PC-3 (cell line): ENCODE results near the gene PRPF40B. TPM values are rescaled to one million over a fixed set of nuclear protein-coding genes. Genes with fewer than 3 reads are reported as not detected.

ENCODE experiments used
- ATAC-seq: fragments of 200-7000 bp; cut with Tn5 transposase; 2 replicates; pipeline ENCODE4 v1.9.1; 2020; ENCODE audit warnings: mild to moderate bottlenecking, moderate library complexity
- BruUV-seq: library from RNA; stranded (reverse); fragments of 400-500 nt; replicated peaks from 2 replicates; lab custom pipeline; 2021; lab: Mats Ljungman, UMichigan
- CTCF ChIA-PET: fragments of 300-600 bp; sonication (Branson Sonifier 250); formaldehyde crosslinking; loops from one replicate; lab custom pipeline; 2022; ENCODE audit warnings: antibody characterized with exemption; lab: Charles Lee
- POLR2A ChIA-PET: fragments of 300-600 bp; sonication (Branson Sonifier 250); formaldehyde crosslinking; loops from one replicate; lab custom pipeline; 2022; ENCODE audit warnings: antibody characterized with exemption; ENCODE audit not compliant: unreplicated experiment; lab: Charles Lee
- DNase-seq: peaks from one replicate; pipeline ENCODE4 v3.0.0-alpha.2; 2015
- H2AFZ ChIP-seq: fragments of 300-600 bp; sonication (generic); 2 replicates; pipeline ENCODE4 v1.6.0; 2016; ENCODE audit warnings: antibody characterized with exemption, low read length
- H3F3A ChIP-seq: fragments of 300-600 bp; sonication (generic); one replicate; pipeline ENCODE4 v1.6.0; 2017; ENCODE audit warnings: antibody characterized with exemption, low read length, control low read depth, mild to moderate bottlenecking; ENCODE audit not compliant: unreplicated experiment
- H3K27ac ChIP-seq: fragments of 300-600 bp; sonication (generic); 2 replicates; pipeline ENCODE4 v1.5.1; 2016; ENCODE audit warnings: mild to moderate bottlenecking, low read length
- H3K27me3 ChIP-seq: fragments of 300-600 bp; sonication (generic); 2 replicates; pipeline ENCODE4 v1.6.1; 2016; ENCODE audit warnings: low read length, mixed read lengths
- H3K36me3 ChIP-seq: fragments of 300-600 bp; sonication (generic); 2 replicates; pipeline ENCODE4 v1.6.1; 2016; ENCODE audit warnings: low read depth, mixed run types, low read length, mixed read lengths
- H3K4me1 ChIP-seq: fragments of 300-600 bp; sonication (generic); 2 replicates; pipeline ENCODE4 v1.5.1; 2016; ENCODE audit warnings: low read length; ENCODE audit not compliant: insufficient read depth
- H3K4me2 ChIP-seq: fragments of 300-600 bp; sonication (generic); 2 replicates; pipeline ENCODE4 v1.6.0; 2016; ENCODE audit warnings: low read length
- H3K4me3 ChIP-seq: fragments of 300-600 bp; sonication (generic); 2 replicates; pipeline ENCODE4 v1.5.1; 2016; ENCODE audit warnings: mild to moderate bottlenecking, low read length, mixed read lengths
- H3K79me2 ChIP-seq: fragments of 300-600 bp; sonication (generic); 2 replicates; pipeline ENCODE4 v1.6.1; 2017; ENCODE audit warnings: low read length, mixed read lengths
- H3K9ac ChIP-seq: fragments of 300-600 bp; sonication (generic); 2 replicates; pipeline ENCODE4 v1.6.0; 2016; ENCODE audit warnings: mild to moderate bottlenecking, low read length
- H3K9me2 ChIP-seq: fragments of 300-600 bp; sonication (generic); replicated peaks from 2 replicates; pipeline ENCODE4 v1.6.1; 2016; ENCODE audit warnings: mixed run types, low read length, mixed read lengths
- H3K9me3 ChIP-seq: fragments of 300-600 bp; sonication (generic); 2 replicates; pipeline ENCODE4 v1.6.1; 2016; ENCODE audit warnings: low read length, mixed read lengths
- H4K20me1 ChIP-seq: fragments of 300-600 bp; sonication (generic); 2 replicates; pipeline ENCODE4 v1.6.1; 2016; ENCODE audit warnings: low read length, mixed read lengths
- CTCF ChIP-seq: fragments of 300-600 bp; sonication (generic); conservative IDR thresholded peaks from 2 replicates; pipeline ENCODE4 v1.5.1; 2017; ENCODE audit warnings: antibody characterized with exemption, low read depth, mild to moderate bottlenecking, low read length
- EZH2 ChIP-seq: fragments of 300-600 bp; sonication (generic); IDR thresholded peaks from one replicate; pipeline ENCODE4 v1.6.1; 2017; ENCODE audit warnings: antibody characterized with exemption, mild to moderate bottlenecking, low read length; ENCODE audit not compliant: unreplicated experiment
- EZH2phosphoT487 ChIP-seq: fragments of 300-600 bp; sonication (generic); IDR thresholded peaks from 2 replicates; pipeline ENCODE4 v1.6.1; 2018; ENCODE audit warnings: mild to moderate bottlenecking, antibody characterized with exemption, low read length, borderline replicate concordance
- intact Hi-C: fragments of 100-400 bp; cut with micrococcal nuclease; formaldehyde crosslinking; loops from 2 replicates; pipeline ENCODE4 v1.9.0; 2023
- total RNA-seq: library from RNA; depleted of rRNA; stranded (reverse); fragments of >200 nt; gene quantifications from 2 replicates; pipeline ENCODE4 v1.2.3, GENCODE V29; 2014

Gene PRPF40B
- total RNA-seq, 1 experiment from 2014 or later = 17.7 TPM

GRCh38 chr12:49664591-49665239, 41.4 kb downstream of the PRPF40B start:
- ChIA-PET CTCF (no interaction called here), POLR2A (no interaction called here)
- no TSS peak for BruUV-seq
- Histone ChIP-seq H3K79me2 (no peaks in the 10 kb centered on the region), H3K9ac (no peak overlapping the region), H3F3A (no peaks in the 10 kb centered on the region), H3K4me2 (no peak overlapping the region), H2AFZ (no peak overlapping the region), H3K4me1 (peaks cover 7% of the 10 kb centered on the region; the same call in 1 of the 2 replicates), H3K27me3 (no peaks in the 10 kb centered on the region), H3K9me3 (no peaks in the 10 kb centered on the region), H3K9me2 (no peaks in the 10 kb centered on the region), H3K4me3 (no peak overlapping the region), H4K20me1 (no peaks in the 10 kb centered on the region), H3K36me3 (no peaks in the 10 kb centered on the region), H3K27ac (no peak overlapping the region)
- ATAC-seq = peak; percentile 43; the same call in 1 of the 2 replicates
- no peak for TF ChIP-seq EZH2
- no peak for TF ChIP-seq EZH2phosphoT487
- no peak for TF ChIP-seq CTCF
- intact Hi-C loops = no loop called here
- DNase-seq = peak; percentile 14

GRCh38 chr12:49665384-49665783, 42.0 kb downstream of the PRPF40B start:
- ChIA-PET CTCF (no interaction called here), POLR2A (no interaction called here)
- Histone ChIP-seq H3K79me2 (no peaks in the 10 kb centered on the region), H3K4me1 (peaks cover 7% of the 10 kb centered on the region; the same call in 1 of the 2 replicates), H3K27me3 (no peaks in the 10 kb centered on the region), H3K9me2 (no peaks in the 10 kb centered on the region), H2AFZ (no peak overlapping the region), H3F3A (no peaks in the 10 kb centered on the region), H3K4me3 (no peak overlapping the region), H3K27ac (no peak overlapping the region), H4K20me1 (no peaks in the 10 kb centered on the region), H3K36me3 (no peaks in the 10 kb centered on the region), H3K9ac (no peak overlapping the region), H3K4me2 (no peak overlapping the region), H3K9me3 (no peaks in the 10 kb centered on the region)
- no peak for ATAC-seq
- TF ChIP-seq CTCF (no peak), EZH2phosphoT487 (no peak)
- BruUV-seq = no TSS peak
- no peak for DNase-seq
- intact Hi-C loops = no loop called here

GRCh38 chr12:49666176-49666575, 42.8 kb downstream of the PRPF40B start:
- ChIA-PET CTCF (no interaction called here), POLR2A (no interaction called here)
- Histone ChIP-seq H3K9me2 (no peaks in the 10 kb centered on the region), H3K4me2 (no peak overlapping the region), H3K27ac (no peak overlapping the region), H3K9me3 (no peaks in the 10 kb centered on the region), H3K4me1 (peaks cover 7% of the 10 kb centered on the region; the same call in 1 of the 2 replicates), H3K27me3 (no peaks in the 10 kb centered on the region), H2AFZ (no peak overlapping the region), H3K79me2 (no peaks in the 10 kb centered on the region), H3F3A (no peaks in the 10 kb centered on the region), H3K4me3 (no peak overlapping the region), H3K9ac (no peak overlapping the region), H4K20me1 (no peaks in the 10 kb centered on the region), H3K36me3 (no peaks in the 10 kb centered on the region)
- intact Hi-C loops = no loop called here
- no TSS peak for BruUV-seq
- ATAC-seq (no peak), DNase-seq (no peak)
- TF ChIP-seq EZH2phosphoT487 = no peak
- no peak for TF ChIP-seq EZH2
- TF ChIP-seq CTCF = no peak
